ENCODE results near the gene GLI3.
A peak's percentile ranks its signal among the peaks of the same experiment; 100 is the strongest.

The GLI3 gene

GRCh38 chr7:42242381-42242780 is 5.4 kb upstream of the GLI3 start:
- no peaks in the 10 kb centered on the region for H3K4me1 ChIP-seq (ENCODE audit: control insufficient read depth in 1 of 2, insufficient read depth in 1 of 2, low read depth in 1 of 2, low read length in 1 of 2)
- TF ChIP-seq CTCF (IDR thresholded peaks at IDR 0.05), result no peak
- peaks cover 72% of the 10 kb centered on the region for H3K27me3 ChIP-seq

GRCh38 chr7:42241424-42241823 is 4.4 kb upstream of the GLI3 start:
- Histone ChIP-seq H3K36me3 (no peaks in the 10 kb centered on the region), H3K4me1 (ENCODE audit: control insufficient read depth in 1 of 2, insufficient read depth in 1 of 2, low read depth in 1 of 2, low read length in 1 of 2) (peaks cover 3 to 4% of the 10 kb centered on the region in 2 experiments), H3K9me3 (no peaks in the 10 kb centered on the region), H3K27ac (no peak overlapping the region), H3K4me3 (ENCODE audit: low read depth in 1 of 2, low read length in 1 of 2) (no peak overlapping the region), H3K27me3 (peaks cover 81% of the 10 kb centered on the region)
- no peak for TF ChIP-seq CTCF (IDR thresholded peaks at IDR 0.05)

More at GRCh38 chr7:42242381-42242780, 5.4 kb upstream of the GLI3 start:
- Histone ChIP-seq H3K36me3 (no peaks in the 10 kb centered on the region), H3K27ac (no peak overlapping the region), H3K4me3 (ENCODE audit: low read depth in 1 of 2, low read length in 1 of 2) (no peak overlapping the region), H3K9me3 (no peaks in the 10 kb centered on the region)

GRCh38 chr7:42240416-42240815 is 3.4 kb upstream of the GLI3 start:
- Histone ChIP-seq H3K4me3 (ENCODE audit: low read depth in 1 of 2, low read length in 1 of 2) (no peak overlapping the region), H3K27me3 (peaks cover 87% of the 10 kb centered on the region), H3K4me1 (ENCODE audit: control insufficient read depth in 1 of 2, insufficient read depth in 1 of 2, low read depth in 1 of 2, low read length in 1 of 2) (peaks cover 4 to 5% of the 10 kb centered on the region in 2 experiments), H3K36me3 (no peaks in the 10 kb centered on the region), H3K27ac (no peak overlapping the region), H3K9me3 (no peaks in the 10 kb centered on the region)
- no peak for TF ChIP-seq CTCF (IDR thresholded peaks at IDR 0.05)

- Histone ChIP-seq H3K27me3 (peaks cover 97% of the 10 kb centered on the region), H3K9me3 (no peaks in the 10 kb centered on the region), H3K4me3 (ENCODE audit: low read depth in 1 of 2, low read length in 1 of 2) (no peak overlapping the region), H3K27ac (no peak overlapping the region), H3K36me3 (no peaks in the 10 kb centered on the region), H3K4me1 (ENCODE audit: control insufficient read depth in 1 of 2, insufficient read depth in 1 of 2, low read depth in 1 of 2, low read length in 1 of 2) (peaks cover 4 to 5% of the 10 kb centered on the region in 2 experiments)
- TF ChIP-seq CTCF (IDR thresholded peaks at IDR 0.05), result no peak
Observed at GRCh38 chr7:42238709-42239366, 1.8 kb upstream of the GLI3 start.

- Histone ChIP-seq H3K4me3 (ENCODE audit: low read depth in 1 of 2, low read length in 1 of 2) (peak overlapping the region in 1 of 2 experiments; percentile 51), H3K27ac (no peak overlapping the region), H3K9me3 (no peaks in the 10 kb centered on the region), H3K4me1 (ENCODE audit: control insufficient read depth in 1 of 2, insufficient read depth in 1 of 2, low read depth in 1 of 2, low read length in 1 of 2) (peaks cover 4 to 5% of the 10 kb centered on the region in 2 experiments), H3K36me3 (no peaks in the 10 kb centered on the region), H3K27me3 (peaks cover 97% of the 10 kb centered on the region)
- no peak for TF ChIP-seq CTCF (IDR thresholded peaks at IDR 0.05)
Observed at GRCh38 chr7:42237811-42238541, 967 bp upstream of the GLI3 start.

Measured in neutrophil (primary cell).